ENCODE measurements around the gene COX20.

- TF ChIP-seq POLR2AphosphoS5 (IDR thresholded peaks at IDR 0.05; ENCODE audit: low read depth, low read length) = no peak
- no peak for TF ChIP-seq TAF1 (IDR thresholded peaks at IDR 0.05; ENCODE audit: borderline replicate concordance, insufficient read depth, low read length)
- no peak for TF ChIP-seq FOXP2 (optimal IDR thresholded peaks at IDR 0.05; ENCODE audit: borderline replicate concordance, extremely low read depth, extremely low read length, insufficient read depth)
These were observed 16.2 kb downstream of the COX20 start for GRCh38 chr1:244851546-244852231.
